NB4 (cell line): Measurements from ENCODE around the gene TFF2.

Experiments
- CTCF ChIP-seq: IDR thresholded peaks from one replicate; pipeline ENCODE4 v1.5.1; 2012; ENCODE audit warnings: low read depth, low read length
- MYC ChIP-seq: IDR thresholded peaks from 2 replicates; pipeline ENCODE4 v1.6.1; 2011; ENCODE audit warnings: low read depth, low read length

GRCh38 chr21:42316891-42317290 is 33.9 kb downstream of the TFF2 start:
- TF ChIP-seq CTCF (no peak), MYC (no peak)
